ENCODE measurements around the gene PRKX.
"Not testable (repeated sequence)": the region's sequence is repeated elsewhere in the genome, so short reads cannot be mapped to it uniquely, and the experiment has no call there.

PRKX gene

GRCh38 chrX:3563451-3563850 lies 150.0 kb downstream of the PRKX start:
- no peak for DNase-seq

GRCh38 chrX:3560010-3560409 lies 153.4 kb downstream of the PRKX start:
- DNase-seq, result not testable (repeated sequence)
